CD4-positive, alpha-beta T cell treated with Interleukin-21 for 1 hour (primary cell): ENCODE measurements around the gene PRIMPOL.
"Not testable (repeated sequence)": the region's sequence is repeated elsewhere in the genome, so short reads cannot be mapped to it uniquely, and the experiment has no call there.

Source experiments
- DNase-seq: peaks from one replicate; pipeline ENCODE4 v3.0.0-alpha.2; 2020

Gene PRIMPOL

GRCh38 chr4:184649026-184649970 is at the start of gene PRIMPOL, which contains the start of gene CASP3:
TSS of gene PRIMPOL (plus strand) at chr4:184649738. CDS start at chr4:184657141, 7,403 bp downstream.
TSS of gene CASP3 (minus strand) at chr4:184649447. CDS start at chr4:184638453, 10,994 bp downstream.
- peak; percentile 96 for DNase-seq

GRCh38 chr4:184600982-184601381 is 48.6 kb upstream of the PRIMPOL start:
- not testable (repeated sequence) for DNase-seq

GRCh38 chr4:184602857-184603256 is 46.7 kb upstream of the PRIMPOL start:
- not testable (repeated sequence) for DNase-seq

- DNase-seq = not testable (repeated sequence)
Measured at GRCh38 chr4:184607429-184607828, 42.1 kb upstream of the PRIMPOL start.

- no peak for DNase-seq
Measured at GRCh38 chr4:184612074-184612473, 37.5 kb upstream of the PRIMPOL start.

GRCh38 chr4:184613405-184613804 is 36.1 kb upstream of the PRIMPOL start:
- DNase-seq = no peak

GRCh38 chr4:184614509-184614908 is 35.0 kb upstream of the PRIMPOL start:
- no peak for DNase-seq

GRCh38 chr4:184616168-184616567 is 33.4 kb upstream of the PRIMPOL start:
- DNase-seq = not testable (repeated sequence)

GRCh38 chr4:184616633-184617551 is 32.6 kb upstream of the PRIMPOL start:
- DNase-seq = no peak

GRCh38 chr4:184617600-184618196 is 31.8 kb upstream of the PRIMPOL start:
- DNase-seq = no peak

- DNase-seq = no peak
Measured at GRCh38 chr4:184620212-184620867, 29.2 kb upstream of the PRIMPOL start.

GRCh38 chr4:184621518-184621917 is 28.0 kb upstream of the PRIMPOL start:
- DNase-seq = no peak

GRCh38 chr4:184624504-184624903 is 25.0 kb upstream of the PRIMPOL start:
- not testable (repeated sequence) for DNase-seq

- no peak for DNase-seq
Measured at GRCh38 chr4:184624972-184625554, 24.5 kb upstream of the PRIMPOL start.

- DNase-seq = peak; percentile 29
Measured at GRCh38 chr4:184625783-184626596, 23.5 kb upstream of the PRIMPOL start.

GRCh38 chr4:184628103-184628502 is 21.4 kb upstream of the PRIMPOL start:
- no peak for DNase-seq

- no peak for DNase-seq
Measured at GRCh38 chr4:184632842-184633241, 16.7 kb upstream of the PRIMPOL start.

- no peak for DNase-seq
Measured at GRCh38 chr4:184635381-184635780, 14.2 kb upstream of the PRIMPOL start.

- DNase-seq = no peak
Measured at GRCh38 chr4:184636144-184636543, 13.4 kb upstream of the PRIMPOL start.

- DNase-seq = no peak
Measured at GRCh38 chr4:184636897-184637296, 12.6 kb upstream of the PRIMPOL start.

GRCh38 chr4:184641022-184641421 is 8.5 kb upstream of the PRIMPOL start:
- DNase-seq = no peak
